Gastrocnemius medialis (tissue), 4 donors: ENCODE results near the gene CCDC13.

Experiments used
- POLR2A ChIP-seq, 2 donors: fragments of 450-650 bp; IDR thresholded peaks; one replicate each; pipeline ENCODE4 v1.6.1; 2017; ENCODE audit warnings: antibody characterized with exemption in 2 of 2, mild to moderate bottlenecking in 2 of 2, moderate library complexity in 2 of 2
- TF ChIP-seq, protein P1 (sequence below), 5 experiments: fragments of 450-650 bp in 3 of 5; fragments of 200-600 bp in 2 of 5; sonication (generic) in 2 of 5; IDR thresholded peaks in 4 of 5; conservative IDR thresholded peaks in 1 of 5; 1 replicate in 4 of 5; 2 replicates in 1 of 5; pipeline ENCODE4 v1.5.1; 2016 to 2019; ENCODE audit warnings: antibody characterized with exemption in 5 of 5, mild to moderate bottlenecking in 3 of 5, moderate library complexity in 3 of 5

DNA sequence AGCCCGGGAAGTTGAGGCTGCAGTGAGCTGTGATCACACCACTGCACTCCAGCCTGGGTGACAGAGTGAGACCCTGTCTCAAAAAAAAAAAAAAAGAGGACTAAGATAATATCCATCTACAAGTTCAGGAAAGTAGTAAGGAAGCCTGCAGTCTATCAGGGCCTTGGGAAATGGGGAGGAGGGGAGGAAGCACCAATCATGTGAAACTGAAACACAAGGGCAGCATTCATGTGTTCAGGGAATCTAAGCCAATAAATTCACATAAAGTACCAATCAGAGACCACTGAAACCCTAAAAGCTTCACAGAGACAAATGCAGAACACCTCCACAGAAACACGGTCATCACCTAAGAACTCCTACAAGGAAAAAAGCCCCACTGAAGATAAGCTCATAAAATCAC, 47.6 kb downstream of the CCDC13 start:
- TF ChIP-seq, protein P1, sequence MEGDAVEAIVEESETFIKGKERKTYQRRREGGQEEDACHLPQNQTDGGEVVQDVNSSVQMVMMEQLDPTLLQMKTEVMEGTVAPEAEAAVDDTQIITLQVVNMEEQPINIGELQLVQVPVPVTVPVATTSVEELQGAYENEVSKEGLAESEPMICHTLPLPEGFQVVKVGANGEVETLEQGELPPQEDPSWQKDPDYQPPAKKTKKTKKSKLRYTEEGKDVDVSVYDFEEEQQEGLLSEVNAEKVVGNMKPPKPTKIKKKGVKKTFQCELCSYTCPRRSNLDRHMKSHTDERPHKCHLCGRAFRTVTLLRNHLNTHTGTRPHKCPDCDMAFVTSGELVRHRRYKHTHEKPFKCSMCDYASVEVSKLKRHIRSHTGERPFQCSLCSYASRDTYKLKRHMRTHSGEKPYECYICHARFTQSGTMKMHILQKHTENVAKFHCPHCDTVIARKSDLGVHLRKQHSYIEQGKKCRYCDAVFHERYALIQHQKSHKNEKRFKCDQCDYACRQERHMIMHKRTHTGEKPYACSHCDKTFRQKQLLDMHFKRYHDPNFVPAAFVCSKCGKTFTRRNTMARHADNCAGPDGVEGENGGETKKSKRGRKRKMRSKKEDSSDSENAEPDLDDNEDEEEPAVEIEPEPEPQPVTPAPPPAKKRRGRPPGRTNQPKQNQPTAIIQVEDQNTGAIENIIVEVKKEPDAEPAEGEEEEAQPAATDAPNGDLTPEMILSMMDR (IDR thresholded peaks at IDR 0.05 in 4 of 5, conservative IDR thresholded peaks at IDR 0.05 in 1 of 5) = no peak
- TF ChIP-seq POLR2A (IDR thresholded peaks at IDR 0.05) = no peak
